ENCODE measurements around the gene TTC36.

The TTC36 gene

DNA sequence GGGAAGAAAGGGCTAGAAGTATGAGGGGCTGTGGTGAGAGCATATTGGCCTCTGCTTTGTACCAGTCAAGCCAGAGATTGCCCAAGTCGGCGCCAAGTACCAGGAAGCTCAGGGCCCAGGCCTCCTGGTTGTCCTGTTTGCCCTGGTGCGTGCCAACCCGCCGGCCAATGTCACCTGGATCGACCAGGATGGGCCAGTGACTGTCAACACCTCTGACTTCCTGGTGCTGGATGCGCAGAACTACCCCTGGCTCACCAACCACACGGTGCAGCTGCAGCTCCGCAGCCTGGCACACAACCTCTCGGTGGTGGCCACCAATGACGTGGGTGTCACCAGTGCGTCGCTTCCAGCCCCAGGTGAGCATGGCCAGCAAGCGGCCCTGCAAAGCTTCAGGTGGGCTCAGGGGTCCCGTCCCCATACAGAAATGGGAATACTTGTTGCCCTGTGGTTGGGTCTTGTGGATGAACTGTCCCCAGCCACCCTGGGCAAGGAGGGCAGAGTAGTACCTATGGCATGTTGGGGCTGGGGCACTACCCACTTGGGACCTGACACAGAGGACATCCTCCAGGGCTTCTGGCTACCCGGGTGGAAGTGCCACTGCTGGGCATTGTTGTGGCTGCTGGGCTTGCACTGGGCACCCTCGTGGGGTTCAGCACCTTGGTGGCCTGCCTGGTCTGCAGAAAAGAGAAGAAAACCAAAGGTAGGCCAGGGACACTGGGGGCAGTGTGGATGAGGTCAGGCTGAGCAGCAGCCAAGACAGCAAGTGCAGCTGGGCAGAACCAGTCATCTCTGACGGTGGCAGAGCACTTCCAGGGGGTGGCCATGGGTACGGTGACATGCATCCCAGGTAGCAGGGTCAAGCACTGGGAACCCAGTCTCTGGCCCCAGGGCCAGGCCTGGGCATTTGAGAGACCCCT lies 5.8 kb downstream of the TTC36 start:
- Histone ChIP-seq H3K4me3 (ENCODE audit: low read depth in 1 of 2, low read length in 2 of 2) (no peak overlapping the region), H3K27ac (ENCODE audit: low read length) (peak overlapping the region; percentile 29), H3K27me3 (ENCODE audit: low read depth, low read length) (no peaks in the 10 kb centered on the region), H3K36me3 (ENCODE audit: control insufficient read depth in 1 of 2, insufficient read depth in 2 of 2, low read length in 2 of 2) (peaks cover 0 to 20% of the 10 kb centered on the region in 2 donors), H3K4me1 (ENCODE audit: control insufficient read depth in 1 of 2, insufficient read depth in 2 of 2, low read length in 2 of 2) (peaks cover 0 to 21% of the 10 kb centered on the region in 2 donors), H3K9me3 (ENCODE audit: control insufficient read depth in 1 of 2, low read length in 2 of 2) (no peaks in the 10 kb centered on the region)

DNA sequence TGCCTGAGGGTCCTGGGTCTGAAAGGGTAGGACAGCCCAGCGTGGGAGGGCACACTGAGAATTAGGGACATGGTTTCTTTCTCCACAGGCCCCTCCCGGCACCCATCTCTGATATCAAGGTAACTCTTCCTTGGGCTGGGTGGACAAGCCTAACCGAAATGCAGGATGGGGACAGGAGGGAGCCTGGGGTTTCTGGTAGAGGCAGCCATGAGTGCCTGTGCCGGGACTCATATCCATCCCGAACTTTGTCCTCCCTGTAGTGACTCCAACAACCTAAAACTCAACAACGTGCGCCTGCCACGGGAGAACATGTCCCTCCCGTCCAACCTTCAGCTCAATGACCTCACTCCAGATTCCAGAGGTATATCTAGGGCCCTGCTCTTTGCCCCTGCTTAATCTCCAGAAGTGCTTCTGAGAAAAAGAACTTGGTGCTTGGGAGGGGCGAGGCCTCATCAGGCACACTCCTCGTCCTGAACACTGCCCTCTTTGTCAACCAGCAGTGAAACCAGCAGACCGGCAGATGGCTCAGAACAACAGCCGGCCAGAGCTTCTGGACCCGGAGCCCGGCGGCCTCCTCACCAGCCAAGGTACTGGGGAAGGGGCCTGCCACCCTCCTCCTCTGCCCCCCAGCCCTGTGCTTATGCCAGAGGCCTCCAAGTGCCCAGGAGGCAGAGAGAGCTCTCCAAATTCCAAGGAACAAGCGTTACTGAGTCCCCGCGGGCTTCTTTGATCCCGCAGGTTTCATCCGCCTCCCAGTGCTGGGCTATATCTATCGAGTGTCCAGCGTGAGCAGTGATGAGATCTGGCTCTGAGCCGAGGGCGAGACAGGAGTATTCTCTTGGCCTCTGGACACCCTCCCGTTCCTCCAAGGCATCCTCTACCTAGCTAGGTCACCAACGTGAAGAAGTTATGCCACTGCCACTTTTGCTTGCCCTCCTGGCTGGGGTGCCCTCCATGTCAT lies 6.8 kb downstream of the TTC36 start:
- peak overlapping the region; percentile 45 for H3K27ac ChIP-seq (ENCODE audit: low read length)
- H3K36me3 ChIP-seq (ENCODE audit: control insufficient read depth in 1 of 2, insufficient read depth in 2 of 2, low read length in 2 of 2) = peaks cover 0 to 20% of the 10 kb centered on the region in 2 donors
- no peaks in the 10 kb centered on the region for H3K9me3 ChIP-seq (ENCODE audit: control insufficient read depth in 1 of 2, low read length in 2 of 2)
- peaks cover 0 to 20% of the 10 kb centered on the region in 2 donors for H3K4me1 ChIP-seq (ENCODE audit: control insufficient read depth in 1 of 2, insufficient read depth in 2 of 2, low read length in 2 of 2)
- H3K4me3 ChIP-seq (ENCODE audit: low read depth in 1 of 2, low read length in 2 of 2) = no peak overlapping the region
- no peaks in the 10 kb centered on the region for H3K27me3 ChIP-seq (ENCODE audit: low read depth, low read length)

DNA sequence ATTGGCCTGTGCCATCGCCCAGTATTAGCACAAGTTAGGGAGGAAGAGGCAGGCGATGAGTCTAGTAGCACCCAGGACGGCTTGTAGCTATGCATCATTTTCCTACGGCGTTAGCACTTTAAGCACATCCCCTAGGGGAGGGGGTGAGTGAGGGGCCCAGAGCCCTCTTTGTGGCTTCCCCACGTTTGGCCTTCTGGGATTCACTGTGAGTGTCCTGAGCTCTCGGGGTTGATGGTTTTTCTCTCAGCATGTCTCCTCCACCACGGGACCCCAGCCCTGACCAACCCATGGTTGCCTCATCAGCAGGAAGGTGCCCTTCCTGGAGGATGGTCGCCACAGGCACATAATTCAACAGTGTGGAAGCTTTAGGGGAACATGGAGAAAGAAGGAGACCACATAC lies 8.0 kb downstream of the TTC36 start:
- H3K27me3 ChIP-seq (ENCODE audit: low read depth, low read length) = no peaks in the 10 kb centered on the region
- no peak overlapping the region for H3K27ac ChIP-seq (ENCODE audit: low read length)
- peaks cover 0 to 8% of the 10 kb centered on the region in 2 donors for H3K4me1 ChIP-seq (ENCODE audit: control insufficient read depth in 1 of 2, insufficient read depth in 2 of 2, low read length in 2 of 2)
- peaks cover 0 to 20% of the 10 kb centered on the region in 2 donors for H3K36me3 ChIP-seq (ENCODE audit: control insufficient read depth in 1 of 2, insufficient read depth in 2 of 2, low read length in 2 of 2)
- no peak overlapping the region for H3K4me3 ChIP-seq (ENCODE audit: low read depth in 1 of 2, low read length in 2 of 2)
- H3K9me3 ChIP-seq (ENCODE audit: control insufficient read depth in 1 of 2, low read length in 2 of 2) = no peaks in the 10 kb centered on the region

DNA sequence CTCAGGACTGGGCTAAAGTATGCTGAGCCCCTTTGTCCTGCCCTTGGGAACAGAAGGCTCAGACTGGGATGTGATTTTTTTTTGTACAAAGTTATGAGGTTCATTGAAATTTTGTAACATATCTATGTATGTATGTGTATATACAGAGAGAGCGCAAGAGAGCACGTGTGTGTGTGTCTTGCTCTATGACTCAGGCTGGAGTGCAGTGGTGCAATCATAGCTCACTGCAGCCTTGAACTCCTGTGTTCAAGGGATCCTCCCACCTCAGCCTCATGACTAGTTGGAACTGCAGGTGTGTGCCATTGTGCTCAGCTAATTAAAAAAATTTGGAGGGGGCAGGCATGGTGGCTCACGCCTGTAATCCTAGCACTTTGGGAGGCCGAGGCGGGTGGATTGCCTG lies 9.5 kb downstream of the TTC36 start:
- no peak overlapping the region for H3K4me3 ChIP-seq (ENCODE audit: low read depth in 1 of 2, low read length in 2 of 2)
- H3K27me3 ChIP-seq (ENCODE audit: low read depth, low read length) = no peaks in the 10 kb centered on the region
- no peak overlapping the region for H3K27ac ChIP-seq (ENCODE audit: low read length)
- H3K36me3 ChIP-seq (ENCODE audit: control insufficient read depth in 1 of 2, insufficient read depth in 2 of 2, low read length in 2 of 2) = peaks cover 0 to 23% of the 10 kb centered on the region in 2 donors
- peaks cover 0 to 6% of the 10 kb centered on the region in 2 donors for H3K4me1 ChIP-seq (ENCODE audit: control insufficient read depth in 1 of 2, insufficient read depth in 2 of 2, low read length in 2 of 2)
- H3K9me3 ChIP-seq (ENCODE audit: control insufficient read depth in 1 of 2, low read length in 2 of 2) = no peaks in the 10 kb centered on the region

DNA sequence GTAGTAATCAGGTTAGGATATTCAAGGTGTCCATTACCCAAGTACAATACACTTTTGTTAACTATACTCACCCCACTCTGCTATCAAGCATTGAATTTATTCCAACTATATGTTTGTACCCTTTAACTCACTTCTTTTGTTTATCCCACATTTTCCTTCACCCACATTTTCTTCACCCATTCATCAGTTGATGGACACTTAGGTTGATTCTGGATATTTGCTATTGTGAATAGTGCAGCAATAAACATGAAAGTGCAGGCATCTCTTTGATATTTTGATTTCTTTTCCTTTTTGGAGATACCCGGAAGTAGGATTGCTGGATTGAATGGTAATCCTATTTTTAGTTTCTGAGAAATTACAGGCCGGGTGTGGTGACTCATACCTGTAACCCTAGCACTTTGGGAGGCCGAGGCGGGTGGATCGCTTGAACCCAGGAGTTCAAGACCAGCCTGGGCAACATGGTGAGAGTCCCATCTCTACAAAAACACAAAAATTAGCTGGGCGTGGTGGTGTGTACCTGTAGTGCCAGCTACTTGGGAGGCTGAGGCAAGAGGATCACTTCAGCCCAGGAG lies 10.2 kb downstream of the TTC36 start:
- Histone ChIP-seq H3K27me3 (ENCODE audit: low read depth, low read length) (no peaks in the 10 kb centered on the region), H3K36me3 (ENCODE audit: control insufficient read depth in 1 of 2, insufficient read depth in 2 of 2, low read length in 2 of 2) (peaks cover 0 to 29% of the 10 kb centered on the region in 2 donors), H3K4me1 (ENCODE audit: control insufficient read depth in 1 of 2, insufficient read depth in 2 of 2, low read length in 2 of 2) (no peaks in the 10 kb centered on the region), H3K4me3 (ENCODE audit: low read depth in 1 of 2, low read length in 2 of 2) (no peak overlapping the region), H3K27ac (ENCODE audit: low read length) (no peak overlapping the region), H3K9me3 (ENCODE audit: control insufficient read depth in 1 of 2, low read length in 2 of 2) (no peaks in the 10 kb centered on the region)

DNA sequence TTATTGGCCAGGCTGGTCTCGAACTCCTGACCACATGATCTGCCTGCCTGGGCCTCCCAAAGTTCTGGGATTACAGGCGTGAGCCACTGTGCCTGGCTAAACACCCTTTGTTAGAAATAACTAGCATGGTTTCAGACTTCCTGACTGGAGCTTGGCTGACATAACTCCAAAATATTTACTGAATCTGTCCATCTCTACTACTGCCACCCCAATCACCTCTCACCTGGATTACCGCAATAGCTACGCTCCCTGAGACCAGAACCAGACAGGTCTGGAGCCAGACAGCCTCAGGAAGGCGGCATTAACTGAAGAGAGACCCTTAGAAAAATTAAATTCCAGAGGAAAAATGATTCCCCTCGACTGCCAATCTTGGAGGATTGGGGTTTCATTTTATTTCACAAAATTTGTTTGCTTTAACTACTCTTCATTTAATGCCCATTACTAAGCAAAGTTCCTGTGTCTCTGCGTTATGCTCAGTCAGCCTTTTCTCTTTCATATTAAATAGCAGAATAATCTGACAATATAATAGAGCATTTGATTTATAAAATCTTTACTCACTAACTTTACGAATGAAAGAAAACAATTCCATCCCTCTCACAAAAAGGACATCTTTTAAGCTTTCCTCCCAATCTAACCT lies 16.9 kb downstream of the TTC36 start:
- H3K9me3 ChIP-seq (ENCODE audit: control insufficient read depth in 1 of 2, low read length in 2 of 2) = no peaks in the 10 kb centered on the region
- no peaks in the 10 kb centered on the region for H3K27me3 ChIP-seq (ENCODE audit: low read depth, low read length)
- no peaks in the 10 kb centered on the region for H3K4me1 ChIP-seq (ENCODE audit: control insufficient read depth in 1 of 2, insufficient read depth in 2 of 2, low read length in 2 of 2)
- H3K36me3 ChIP-seq (ENCODE audit: control insufficient read depth in 1 of 2, insufficient read depth in 2 of 2, low read length in 2 of 2) = peaks cover 7 to 34% of the 10 kb centered on the region in 2 donors
- H3K4me3 ChIP-seq (ENCODE audit: low read depth in 1 of 2, low read length in 2 of 2) = no peak overlapping the region
- no peak overlapping the region for H3K27ac ChIP-seq (ENCODE audit: low read length)

DNA sequence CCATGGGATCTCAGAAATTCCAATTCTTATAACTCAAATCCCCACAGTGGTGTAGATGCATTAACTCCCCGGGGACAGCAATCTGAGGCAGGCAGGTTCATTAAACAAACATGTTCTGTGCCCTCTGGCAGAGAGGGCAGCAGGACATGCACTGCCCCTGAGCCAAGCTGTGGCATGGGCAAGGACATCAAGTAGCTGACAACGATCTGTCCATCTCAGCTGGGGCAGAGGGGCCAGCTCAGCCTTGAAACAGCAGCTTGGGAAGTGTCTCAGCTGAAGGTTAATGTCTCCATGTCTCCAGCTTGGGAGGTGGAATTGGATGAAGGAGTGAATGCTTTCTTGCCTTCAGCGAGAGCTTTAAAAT lies 17.4 kb downstream of the TTC36 start:
- no peaks in the 10 kb centered on the region for H3K27me3 ChIP-seq (ENCODE audit: low read depth, low read length)
- no peaks in the 10 kb centered on the region for H3K9me3 ChIP-seq (ENCODE audit: control insufficient read depth in 1 of 2, low read length in 2 of 2)
- H3K4me1 ChIP-seq (ENCODE audit: control insufficient read depth in 1 of 2, insufficient read depth in 2 of 2, low read length in 2 of 2) = no peaks in the 10 kb centered on the region
- H3K4me3 ChIP-seq (ENCODE audit: low read depth in 1 of 2, low read length in 2 of 2) = no peak overlapping the region
- H3K36me3 ChIP-seq (ENCODE audit: control insufficient read depth in 1 of 2, insufficient read depth in 2 of 2, low read length in 2 of 2) = peaks cover 7 to 34% of the 10 kb centered on the region in 2 donors
- H3K27ac ChIP-seq (ENCODE audit: low read length) = no peak overlapping the region

DNA sequence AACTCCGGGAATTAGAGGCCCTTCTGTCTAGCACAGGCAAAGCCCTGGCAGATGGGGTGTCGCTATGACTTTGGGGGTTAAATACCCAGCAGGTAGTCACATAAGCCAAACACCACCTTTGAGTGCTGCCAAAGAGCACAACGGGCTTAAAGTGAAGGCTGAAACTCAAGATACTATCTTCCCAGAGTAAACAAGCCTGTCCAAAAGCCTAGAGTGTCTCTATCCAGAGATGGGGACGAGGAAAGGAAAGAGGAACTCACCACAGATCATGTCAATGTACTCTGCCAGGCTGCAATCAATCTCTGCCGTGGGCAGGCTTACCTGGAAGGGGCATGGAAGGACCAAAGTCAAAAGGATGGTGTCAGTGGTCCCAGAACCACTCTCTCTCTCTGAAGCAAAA lies 18.3 kb downstream of the TTC36 start:
- no peaks in the 10 kb centered on the region for H3K27me3 ChIP-seq (ENCODE audit: low read depth, low read length)
- no peak overlapping the region for H3K4me3 ChIP-seq (ENCODE audit: low read depth in 1 of 2, low read length in 2 of 2)
- H3K27ac ChIP-seq (ENCODE audit: low read length) = no peak overlapping the region
- no peaks in the 10 kb centered on the region for H3K4me1 ChIP-seq (ENCODE audit: control insufficient read depth in 1 of 2, insufficient read depth in 2 of 2, low read length in 2 of 2)
- H3K36me3 ChIP-seq (ENCODE audit: control insufficient read depth in 1 of 2, insufficient read depth in 2 of 2, low read length in 2 of 2) = peaks cover 7 to 34% of the 10 kb centered on the region in 2 donors
- H3K9me3 ChIP-seq (ENCODE audit: control insufficient read depth in 1 of 2, low read length in 2 of 2) = no peaks in the 10 kb centered on the region

DNA sequence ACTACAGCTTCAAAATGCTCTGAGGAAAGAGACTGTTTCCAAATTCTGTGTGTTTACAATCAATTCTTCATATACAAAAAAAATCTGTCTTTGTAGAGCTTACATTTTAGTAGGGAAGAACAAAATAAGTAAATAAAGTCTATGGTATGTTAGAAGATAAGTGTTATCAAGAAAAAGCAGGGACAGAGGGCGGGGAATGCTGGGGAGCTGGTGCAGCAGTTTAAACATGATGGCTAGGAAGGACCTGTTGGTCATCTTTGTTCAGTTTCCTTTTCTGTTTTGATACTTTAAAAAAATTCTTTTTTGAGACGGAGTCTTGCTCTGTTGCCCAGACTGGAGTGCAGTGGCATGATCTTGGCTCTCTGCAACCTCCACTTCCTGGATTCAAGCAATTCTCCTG lies 19.9 kb downstream of the TTC36 start:
- no peak overlapping the region for H3K4me3 ChIP-seq (ENCODE audit: low read depth in 1 of 2, low read length in 2 of 2)
- H3K9me3 ChIP-seq (ENCODE audit: control insufficient read depth in 1 of 2, low read length in 2 of 2) = no peaks in the 10 kb centered on the region
- no peak overlapping the region for H3K27ac ChIP-seq (ENCODE audit: low read length)
- no peaks in the 10 kb centered on the region for H3K4me1 ChIP-seq (ENCODE audit: control insufficient read depth in 1 of 2, insufficient read depth in 2 of 2, low read length in 2 of 2)
- peaks cover 13 to 36% of the 10 kb centered on the region in 2 donors for H3K36me3 ChIP-seq (ENCODE audit: control insufficient read depth in 1 of 2, insufficient read depth in 2 of 2, low read length in 2 of 2)
- H3K27me3 ChIP-seq (ENCODE audit: low read depth, low read length) = no peaks in the 10 kb centered on the region

DNA sequence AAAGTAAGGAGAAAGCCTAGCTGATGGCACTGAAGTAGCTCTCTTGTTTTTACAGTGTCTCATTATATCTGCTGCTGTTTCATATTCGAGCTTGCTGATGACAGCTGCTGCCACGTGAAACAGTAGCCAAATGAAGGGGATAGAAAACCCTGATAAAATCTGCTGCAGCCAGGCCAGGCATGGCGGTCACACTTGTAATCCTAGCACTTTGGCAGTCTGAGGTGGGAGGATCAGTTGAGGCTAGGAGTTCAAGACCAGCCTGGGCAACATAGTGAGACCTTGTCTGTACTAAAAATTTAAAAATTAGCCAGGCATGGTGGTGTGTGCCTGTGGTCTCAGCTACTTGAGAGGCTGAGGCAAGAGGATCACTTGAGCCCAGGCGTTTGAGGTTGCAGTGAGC lies 25.1 kb downstream of the TTC36 start:
- H3K4me3 ChIP-seq (ENCODE audit: low read depth in 1 of 2, low read length in 2 of 2) = no peak overlapping the region
- H3K9me3 ChIP-seq (ENCODE audit: control insufficient read depth in 1 of 2, low read length in 2 of 2) = no peaks in the 10 kb centered on the region
- H3K36me3 ChIP-seq (ENCODE audit: control insufficient read depth in 1 of 2, insufficient read depth in 2 of 2, low read length in 2 of 2) = peaks cover 30 to 45% of the 10 kb centered on the region in 2 donors
- no peaks in the 10 kb centered on the region for H3K27me3 ChIP-seq (ENCODE audit: low read depth, low read length)
- no peak overlapping the region for H3K27ac ChIP-seq (ENCODE audit: low read length)
- no peaks in the 10 kb centered on the region for H3K4me1 ChIP-seq (ENCODE audit: control insufficient read depth in 1 of 2, insufficient read depth in 2 of 2, low read length in 2 of 2)
